Uterus (tissue), 2 donors: ENCODE data around the gene ADISSP.

Source experiments
- POLR2A ChIP-seq, 2 donors: fragments of 450-650 bp; IDR thresholded peaks; one replicate each; pipeline ENCODE4 v1.6.1; 2016; ENCODE audit warnings: antibody characterized with exemption in 2 of 2, mild to moderate bottlenecking in 1 of 2, moderate library complexity in 1 of 2
- TF ChIP-seq, protein P1 (sequence below), 4 experiments: fragments of 200-600 bp in 2 of 4; fragments of 450-650 bp in 2 of 4; sonication (generic) in 2 of 4; IDR thresholded peaks; one replicate each; pipeline ENCODE4 v1.5.1; 2016 to 2019; ENCODE audit warnings: antibody characterized with exemption in 4 of 4, mild to moderate bottlenecking in 2 of 4, moderate library complexity in 1 of 4

DNA sequence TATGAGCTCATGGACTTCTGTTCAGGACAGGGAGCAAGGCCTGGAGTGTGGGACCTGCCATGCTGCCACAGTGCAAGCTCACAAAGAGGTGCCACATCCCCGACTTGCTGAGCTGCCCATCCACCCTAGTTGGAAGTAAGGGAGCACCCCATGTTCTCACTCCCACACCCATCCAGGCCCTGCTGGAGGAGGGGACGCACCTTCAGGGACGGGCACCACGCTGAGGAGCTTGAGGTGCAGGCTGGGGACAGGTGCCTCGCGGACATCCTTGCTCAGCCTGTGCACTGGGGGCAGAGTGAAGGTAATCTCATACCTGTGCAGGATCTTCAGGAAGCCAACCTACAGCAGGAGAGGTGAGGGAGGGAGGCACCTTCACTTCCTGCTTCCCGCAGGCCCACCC is 12.3 kb downstream of the ADISSP start:
- TF ChIP-seq, protein P1, sequence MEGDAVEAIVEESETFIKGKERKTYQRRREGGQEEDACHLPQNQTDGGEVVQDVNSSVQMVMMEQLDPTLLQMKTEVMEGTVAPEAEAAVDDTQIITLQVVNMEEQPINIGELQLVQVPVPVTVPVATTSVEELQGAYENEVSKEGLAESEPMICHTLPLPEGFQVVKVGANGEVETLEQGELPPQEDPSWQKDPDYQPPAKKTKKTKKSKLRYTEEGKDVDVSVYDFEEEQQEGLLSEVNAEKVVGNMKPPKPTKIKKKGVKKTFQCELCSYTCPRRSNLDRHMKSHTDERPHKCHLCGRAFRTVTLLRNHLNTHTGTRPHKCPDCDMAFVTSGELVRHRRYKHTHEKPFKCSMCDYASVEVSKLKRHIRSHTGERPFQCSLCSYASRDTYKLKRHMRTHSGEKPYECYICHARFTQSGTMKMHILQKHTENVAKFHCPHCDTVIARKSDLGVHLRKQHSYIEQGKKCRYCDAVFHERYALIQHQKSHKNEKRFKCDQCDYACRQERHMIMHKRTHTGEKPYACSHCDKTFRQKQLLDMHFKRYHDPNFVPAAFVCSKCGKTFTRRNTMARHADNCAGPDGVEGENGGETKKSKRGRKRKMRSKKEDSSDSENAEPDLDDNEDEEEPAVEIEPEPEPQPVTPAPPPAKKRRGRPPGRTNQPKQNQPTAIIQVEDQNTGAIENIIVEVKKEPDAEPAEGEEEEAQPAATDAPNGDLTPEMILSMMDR (IDR thresholded peaks at IDR 0.05) = no peak
- no peak for TF ChIP-seq POLR2A (IDR thresholded peaks at IDR 0.05)
